ENCODE data around the gene YWHAH. TPM values are rescaled to one million over a fixed set of nuclear protein-coding genes. Genes with fewer than 3 reads are reported as not detected.

The YWHAH gene
- total and polyA plus RNA-seq, 2 of the 4 experiments (the other 2 are of a cell fraction) = 147 to 173 TPM

GRCh38 chr22:31895411-31896123 lies 48.8 kb upstream of the YWHAH start:
- DNase-seq (peak; percentile 15), ATAC-seq (ENCODE audit: low read depth) (peak; percentile 36)
- intact Hi-C loops (cut with micrococcal nuclease) (no loop called here), in situ Hi-C loops (cut with MboI; ENCODE audit: low sequenced_read_pairs) (no loop called here), dilution Hi-C loops (cut with HindIII; ENCODE audit: low sequenced_read_pairs, unreplicated experiment) (no loop called here)
- no peak overlapping the region for H2BK5ac ChIP-seq (ENCODE audit: low read depth, low read length, poor library complexity, severe bottlenecking)
- H3K9me1 ChIP-seq (ENCODE audit: insufficient read depth, low read length) = peaks cover 4% of the 10 kb centered on the region; the same call in 1 of the 2 replicates
- no peak overlapping the region for H3K4ac ChIP-seq (ENCODE audit: low read depth, low read length)
- BruUV-seq (replicated peaks) = no TSS peak
- no peak overlapping the region for H3K9ac ChIP-seq (ENCODE audit: low read depth, low read length)
- H2AFZ ChIP-seq (replicated peaks; ENCODE audit: low read length, poor library complexity) = no peak overlapping the region
- WGBS, 2 experiments (ENCODE audit: extremely low coverage in 2 of 2, insufficient read length in 1 of 2) = no CpG with 5 or more reads among the region's 2 CpGs
- H3K9me3 ChIP-seq (ENCODE audit: control insufficient read depth, insufficient read depth, low read length) = no peaks in the 10 kb centered on the region
- H4K91ac ChIP-seq (ENCODE audit: insufficient read depth, low read depth, low read length) = no peak overlapping the region
- H2AK5ac ChIP-seq (ENCODE audit: low read depth, low read length) = no peak overlapping the region
- no peak overlapping the region for H4K8ac ChIP-seq (ENCODE audit: low read depth in 2 of 2, low read length in 2 of 2)
- no peaks in the 10 kb centered on the region for H4K20me1 ChIP-seq (ENCODE audit: insufficient read depth, low read length)
- H4K5ac ChIP-seq (ENCODE audit: low read depth, low read length) = no peak overlapping the region
- H3K79me1 ChIP-seq (ENCODE audit: low read depth in 1 of 2, low read length in 2 of 2) = no peaks in the 10 kb centered on the region
- no peak overlapping the region for H2BK15ac ChIP-seq (ENCODE audit: low read depth, low read length)
- ChIA-PET POLR2A (ENCODE audit: unreplicated experiment) (no interaction called here), CTCF (no interaction called here)
- no peak overlapping the region for H3K4me2 ChIP-seq (ENCODE audit: low read depth, low read length)
- H2BK20ac ChIP-seq (ENCODE audit: low read depth, low read length) = no peak overlapping the region
- no peak overlapping the region for H3K27ac ChIP-seq (ENCODE audit: insufficient read depth, low read length)
- H3K4me1 ChIP-seq (ENCODE audit: control insufficient read depth, insufficient read depth, low read length) = peaks cover 9% of the 10 kb centered on the region; the same call in 1 of the 2 replicates
- no peak for TF ChIP-seq RCOR1 (IDR thresholded peaks at IDR 0.05; ENCODE audit: insufficient replicate concordance, low read length)
- TF ChIP-seq NFE2L2 (IDR thresholded peaks at IDR 0.05; ENCODE audit: low read depth, low read length) = no peak
- no peak for TF ChIP-seq CHD1 (IDR thresholded peaks at IDR 0.05; ENCODE audit: low read depth, low read length)
- no peak for TF ChIP-seq CTCF (conservative IDR thresholded peaks at IDR 0.05; ENCODE audit: low read depth, low read length)
- TF ChIP-seq ELK1 (IDR thresholded peaks at IDR 0.05; ENCODE audit: borderline replicate concordance, low read depth, low read length) = no peak
- TF ChIP-seq FOS (IDR thresholded peaks at IDR 0.05; ENCODE audit: low read depth, low read length) = no peak
- TF ChIP-seq MAZ (IDR thresholded peaks at IDR 0.05; ENCODE audit: borderline replicate concordance, low read depth, low read length) = no peak
- TF ChIP-seq RAD21 (IDR thresholded peaks at IDR 0.05; ENCODE audit: low read length) = no peak
- TF ChIP-seq BHLHE40 (IDR thresholded peaks at IDR 0.05; ENCODE audit: low read depth, low read length) = no peak
- no peak for TF ChIP-seq CEBPB (IDR thresholded peaks at IDR 0.05; ENCODE audit: low read depth, low read length)
- no peak for TF ChIP-seq MXI1 (IDR thresholded peaks at IDR 0.05; ENCODE audit: borderline replicate concordance, low read depth, low read length)
- no peak for TF ChIP-seq POLR2A (IDR thresholded peaks at IDR 0.05; ENCODE audit: low read depth, low read length)
- no peak for TF ChIP-seq RFX5 (IDR thresholded peaks at IDR 0.05; ENCODE audit: low read depth, low read length)
- H2AK9ac ChIP-seq (replicated peaks; ENCODE audit: low read depth, low read length, poor library complexity) = no peak overlapping the region
- peaks cover 6% of the 10 kb centered on the region; the same call in 1 of the 2 replicates for H3K36me3 ChIP-seq (ENCODE audit: control insufficient read depth, insufficient read depth, low read length)
- no peak overlapping the region for H2BK120ac ChIP-seq (ENCODE audit: low read depth, low read length)
- no peak overlapping the region for H3K18ac ChIP-seq (ENCODE audit: low read depth, low read length)
- H3K4me3 ChIP-seq (ENCODE audit: insufficient read depth, low read depth, low read length) = no peak overlapping the region
- no peak overlapping the region for H3K56ac ChIP-seq (ENCODE audit: extremely low read depth, insufficient read depth, low read length)
- H3K14ac ChIP-seq (replicated peaks; ENCODE audit: low read depth, low read length) = no peak overlapping the region
- no peaks in the 10 kb centered on the region for H3K27me3 ChIP-seq (ENCODE audit: control insufficient read depth, insufficient read depth, low read length)
- H3K23ac ChIP-seq (ENCODE audit: low read depth, low read length) = peak overlapping the region; percentile 29; the same call in 1 of the 2 replicates
